ENCODE measurements around the gene MDGA2. TPM values are rescaled to one million over a fixed set of nuclear protein-coding genes. Genes with fewer than 3 reads are reported as not detected.

MDGA2 gene
- total RNA-seq, 1 experiment from 2014 or later, result not detected

GRCh38 chr14:47520382-47520781, 155.0 kb downstream of the MDGA2 start:
- no peak overlapping the region for H3K27ac Mint-ChIP-seq (ENCODE audit: unreplicated experiment)
- CTCF ChIA-PET, result no interaction called here
- H3K36me3 Mint-ChIP-seq (ENCODE audit: insufficient read depth, unreplicated experiment), result no peaks in the 10 kb centered on the region
- DNase-seq, result no peak
- no peaks in the 10 kb centered on the region for H3K4me1 Mint-ChIP-seq (ENCODE audit: low read depth, unreplicated experiment)
- intact Hi-C loops (cut with micrococcal nuclease; ENCODE audit: unreplicated experiment), result no loop called here
- H3K9me3 Mint-ChIP-seq (ENCODE audit: low read depth, unreplicated experiment), result no peaks in the 10 kb centered on the region
- no peak for TF ChIP-seq CTCF (IDR thresholded peaks at IDR 0.05; ENCODE audit: unreplicated experiment)
- no peak overlapping the region for H3K4me3 Mint-ChIP-seq (ENCODE audit: low read depth, unreplicated experiment)
- no TSS peak for BruUV-seq (replicated peaks)
- no peaks in the 10 kb centered on the region for H3K27me3 Mint-ChIP-seq (ENCODE audit: unreplicated experiment)

DNA sequence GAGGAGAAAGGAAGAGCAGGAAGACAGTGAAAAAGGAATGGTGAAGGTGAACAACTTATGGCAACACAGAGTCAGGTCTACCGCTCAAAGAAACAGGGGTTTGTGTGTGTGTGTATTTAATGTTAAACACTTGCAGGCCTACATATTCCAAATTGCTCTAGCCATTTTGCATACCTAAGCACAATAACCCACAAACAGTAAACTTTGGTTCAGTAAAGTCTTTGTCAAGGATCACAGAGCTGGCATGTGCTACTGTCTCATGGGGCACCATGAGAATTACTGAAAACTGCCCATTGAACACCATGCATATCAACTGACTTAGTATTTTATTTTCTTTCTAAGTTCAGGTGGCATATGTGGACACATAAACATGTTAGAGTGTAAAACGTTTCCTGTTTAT, 163.6 kb downstream of the MDGA2 start:
- intact Hi-C loops (cut with micrococcal nuclease; ENCODE audit: unreplicated experiment), result no loop called here
- DNase-seq, result no peak
- Mint-ChIP-seq H3K9me3 (ENCODE audit: low read depth, unreplicated experiment) (peaks cover 5% of the 10 kb centered on the region), H3K36me3 (ENCODE audit: insufficient read depth, unreplicated experiment) (no peaks in the 10 kb centered on the region), H3K4me3 (ENCODE audit: low read depth, unreplicated experiment) (no peak overlapping the region), H3K27ac (ENCODE audit: unreplicated experiment) (no peak overlapping the region), H3K4me1 (ENCODE audit: low read depth, unreplicated experiment) (no peaks in the 10 kb centered on the region), H3K27me3 (ENCODE audit: unreplicated experiment) (no peaks in the 10 kb centered on the region)
- no peak for TF ChIP-seq CTCF (IDR thresholded peaks at IDR 0.05; ENCODE audit: unreplicated experiment)
- CTCF ChIA-PET, result no interaction called here
- no TSS peak for BruUV-seq (replicated peaks)

GRCh38 chr14:47509957-47510356, 165.4 kb downstream of the MDGA2 start:
- CTCF ChIA-PET, result no interaction called here
- Mint-ChIP-seq H3K27me3 (ENCODE audit: unreplicated experiment) (no peaks in the 10 kb centered on the region), H3K27ac (ENCODE audit: unreplicated experiment) (no peak overlapping the region), H3K4me1 (ENCODE audit: low read depth, unreplicated experiment) (no peaks in the 10 kb centered on the region), H3K36me3 (ENCODE audit: insufficient read depth, unreplicated experiment) (no peaks in the 10 kb centered on the region), H3K9me3 (ENCODE audit: low read depth, unreplicated experiment) (peaks cover 9% of the 10 kb centered on the region), H3K4me3 (ENCODE audit: low read depth, unreplicated experiment) (no peak overlapping the region)
- no TSS peak for BruUV-seq (replicated peaks)
- intact Hi-C loops (cut with micrococcal nuclease; ENCODE audit: unreplicated experiment), result no loop called here
- no peak for TF ChIP-seq CTCF (IDR thresholded peaks at IDR 0.05; ENCODE audit: unreplicated experiment)
- DNase-seq, result no peak

- CTCF ChIA-PET, result interaction anchor here (0.6 kb wide), 1 partner anchor 68 kb away, joined by 3 read pairs; no protein-coding TSS in a partner anchor
- DNase-seq, result no peak
- Mint-ChIP-seq H3K36me3 (ENCODE audit: insufficient read depth, unreplicated experiment) (no peaks in the 10 kb centered on the region), H3K4me3 (ENCODE audit: low read depth, unreplicated experiment) (no peak overlapping the region), H3K4me1 (ENCODE audit: low read depth, unreplicated experiment) (no peaks in the 10 kb centered on the region), H3K27me3 (ENCODE audit: unreplicated experiment) (no peaks in the 10 kb centered on the region), H3K9me3 (ENCODE audit: low read depth, unreplicated experiment) (peaks cover 14% of the 10 kb centered on the region), H3K27ac (ENCODE audit: unreplicated experiment) (no peak overlapping the region)
- intact Hi-C loops (cut with micrococcal nuclease; ENCODE audit: unreplicated experiment), result no loop called here
- BruUV-seq (replicated peaks), result no TSS peak
- no peak for TF ChIP-seq CTCF (IDR thresholded peaks at IDR 0.05; ENCODE audit: unreplicated experiment)
Observed at GRCh38 chr14:47507861-47508260, 167.5 kb downstream of the MDGA2 start.
